HepG2 (cell line): Measurements from ENCODE around the gene ZNF621.

ENCODE experiments used
- ZNF512B ChIP-seq: sonication (generic); formaldehyde crosslinking; IDR thresholded peaks from 2 replicates; pipeline ENCODE4 v1.5.1; 2020; ENCODE audit warnings: missing genetic modification reagents, mild to moderate bottlenecking, borderline replicate concordance
- ZSCAN29 ChIP-seq: sonication (generic); formaldehyde crosslinking; conservative IDR thresholded peaks from 2 replicates; pipeline ENCODE4 v1.4.0; 2020; ENCODE audit warnings: mild to moderate bottlenecking, missing genetic modification reagents

- TF ChIP-seq ZSCAN29 (CRISPR knock-in tag) = no peak
- no peak for TF ChIP-seq ZNF512B
These were observed 22.7 kb upstream of the ZNF621 start for GRCh38 chr3:40502034-40502433.
